Osteoblast (primary cell): Measurements from ENCODE around the gene SAMD8. TPM values are rescaled to one million over a fixed set of nuclear protein-coding genes. Genes with fewer than 3 reads are reported as not detected.
"Not testable (repeated sequence)": the region's sequence is repeated elsewhere in the genome, so short reads cannot be mapped to it uniquely, and the experiment has no call there.

Experiments
- DNase-seq: peaks from one replicate; pipeline ENCODE4 v3.0.0; 2011; ENCODE audit warnings: low spot score, mixed read lengths; ENCODE audit not compliant: insufficient read length; ENCODE audit errors: missing footprints
- H2AFZ ChIP-seq: 2 replicates; pipeline ENCODE4 v1.6.0; 2011; ENCODE audit warnings: mild to moderate bottlenecking, low read length
- H3K27ac ChIP-seq: 2 replicates; pipeline ENCODE4 v1.5.1; 2011; ENCODE audit warnings: mild to moderate bottlenecking, low read depth, low read length, moderate library complexity
- H3K27me3 ChIP-seq: 2 replicates; pipeline ENCODE4 v1.6.0; 2012; ENCODE audit warnings: mild to moderate bottlenecking, control low read depth, inconsistent platforms, low read length, moderate library complexity; ENCODE audit not compliant: insufficient read depth
- H3K36me3 ChIP-seq: 2 replicates; pipeline ENCODE4 v1.5.1; 2011; ENCODE audit warnings: mild to moderate bottlenecking, low read length, control low read depth, moderate library complexity; ENCODE audit not compliant: insufficient read depth
- H3K4me1 ChIP-seq: 2 replicates; pipeline ENCODE4 v1.5.1; 2011; ENCODE audit warnings: mild to moderate bottlenecking, low read length, control low read depth, moderate library complexity; ENCODE audit not compliant: insufficient read depth
- H3K4me2 ChIP-seq: 2 replicates; pipeline ENCODE4 v1.6.0; 2011; ENCODE audit warnings: mild to moderate bottlenecking, low read length; ENCODE audit not compliant: insufficient read depth
- H3K4me3 ChIP-seq: fragments of 200-600 bp; sonication (generic); 3 replicates; pipeline ENCODE4 v1.5.1; 2012; ENCODE audit warnings: mild to moderate bottlenecking, low read length, inconsistent platforms; ENCODE audit not compliant: insufficient read depth
- H3K79me2 ChIP-seq: 2 replicates; pipeline ENCODE4 v1.6.0; 2012; ENCODE audit warnings: mild to moderate bottlenecking, low read length, control low read depth, inconsistent platforms; ENCODE audit not compliant: insufficient read depth
- H3K9me3 ChIP-seq: 2 replicates; pipeline ENCODE4 v1.5.1; 2011; ENCODE audit warnings: low read depth, low read length, control low read depth
- H4K20me1 ChIP-seq: 2 replicates; pipeline ENCODE4 v1.6.0; 2012; ENCODE audit warnings: mild to moderate bottlenecking, low read length, control low read depth; ENCODE audit not compliant: insufficient read depth
- total RNA-seq: library from RNA; depleted of rRNA; stranded (reverse); fragments of >200 nt; gene quantifications from 2 replicates; pipeline ENCODE4 v1.2.3, GENCODE V29; 2012
- TF ChIP-seq, protein P1 (sequence below): IDR thresholded peaks from 2 replicates; pipeline ENCODE4 v1.5.1; 2011; ENCODE audit warnings: mild to moderate bottlenecking, low read depth, low read length, moderate library complexity; ENCODE audit errors: extremely low read depth

SAMD8 gene
- total RNA-seq, 1 donor = 31.5 TPM

GRCh38 chr10:75210282-75211006, 99.0 kb downstream of the SAMD8 start, which contains the start of gene VDAC2:
Gene VDAC2, plus strand, starts transcription at chr10:75210796. Its CDS starts 363 bp downstream, at chr10:75211159.
- peak; percentile 98 for DNase-seq

GRCh38 chr10:75211007-75211691, 99.7 kb downstream of the SAMD8 start:
- no peaks in the 10 kb centered on the region for H3K27me3 ChIP-seq
- peak overlapping the region; percentile 99 for H3K4me3 ChIP-seq
- TF ChIP-seq, protein P1, sequence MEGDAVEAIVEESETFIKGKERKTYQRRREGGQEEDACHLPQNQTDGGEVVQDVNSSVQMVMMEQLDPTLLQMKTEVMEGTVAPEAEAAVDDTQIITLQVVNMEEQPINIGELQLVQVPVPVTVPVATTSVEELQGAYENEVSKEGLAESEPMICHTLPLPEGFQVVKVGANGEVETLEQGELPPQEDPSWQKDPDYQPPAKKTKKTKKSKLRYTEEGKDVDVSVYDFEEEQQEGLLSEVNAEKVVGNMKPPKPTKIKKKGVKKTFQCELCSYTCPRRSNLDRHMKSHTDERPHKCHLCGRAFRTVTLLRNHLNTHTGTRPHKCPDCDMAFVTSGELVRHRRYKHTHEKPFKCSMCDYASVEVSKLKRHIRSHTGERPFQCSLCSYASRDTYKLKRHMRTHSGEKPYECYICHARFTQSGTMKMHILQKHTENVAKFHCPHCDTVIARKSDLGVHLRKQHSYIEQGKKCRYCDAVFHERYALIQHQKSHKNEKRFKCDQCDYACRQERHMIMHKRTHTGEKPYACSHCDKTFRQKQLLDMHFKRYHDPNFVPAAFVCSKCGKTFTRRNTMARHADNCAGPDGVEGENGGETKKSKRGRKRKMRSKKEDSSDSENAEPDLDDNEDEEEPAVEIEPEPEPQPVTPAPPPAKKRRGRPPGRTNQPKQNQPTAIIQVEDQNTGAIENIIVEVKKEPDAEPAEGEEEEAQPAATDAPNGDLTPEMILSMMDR = no peak
- H3K4me2 ChIP-seq = peak overlapping the region; percentile 100
- H2AFZ ChIP-seq = peak overlapping the region; percentile 84
- peaks cover 13% of the 10 kb centered on the region for H4K20me1 ChIP-seq
- H3K9me3 ChIP-seq = no peaks in the 10 kb centered on the region
- DNase-seq = peak; percentile 86
- H3K36me3 ChIP-seq = peaks cover 35% of the 10 kb centered on the region
- H3K79me2 ChIP-seq = peaks cover 51% of the 10 kb centered on the region
- H3K27ac ChIP-seq = peak overlapping the region; percentile 100
- H3K4me1 ChIP-seq = peaks cover 31% of the 10 kb centered on the region

More at GRCh38 chr10:75210282-75211006, 99.0 kb downstream of the SAMD8 start, which contains the start of gene VDAC2:
- peak within 1 kb of the TSS; percentile 100 for H3K27ac ChIP-seq
- H3K4me2 ChIP-seq = peak within 1 kb of the TSS; percentile 100
- peaks cover 44% of the 10 kb centered on the region for H3K79me2 ChIP-seq
- H2AFZ ChIP-seq = peak within 1 kb of the TSS; percentile 99
- H3K4me3 ChIP-seq = peak within 1 kb of the TSS; percentile 99
- H3K4me1 ChIP-seq = peaks cover 27% of the 10 kb centered on the region
- H3K27me3 ChIP-seq = no peaks in the 10 kb centered on the region
- peaks cover 11% of the 10 kb centered on the region for H4K20me1 ChIP-seq
- H3K36me3 ChIP-seq = peaks cover 30% of the 10 kb centered on the region
- TF ChIP-seq, protein P1 = no peak
- H3K9me3 ChIP-seq = no peaks in the 10 kb centered on the region

DNA sequence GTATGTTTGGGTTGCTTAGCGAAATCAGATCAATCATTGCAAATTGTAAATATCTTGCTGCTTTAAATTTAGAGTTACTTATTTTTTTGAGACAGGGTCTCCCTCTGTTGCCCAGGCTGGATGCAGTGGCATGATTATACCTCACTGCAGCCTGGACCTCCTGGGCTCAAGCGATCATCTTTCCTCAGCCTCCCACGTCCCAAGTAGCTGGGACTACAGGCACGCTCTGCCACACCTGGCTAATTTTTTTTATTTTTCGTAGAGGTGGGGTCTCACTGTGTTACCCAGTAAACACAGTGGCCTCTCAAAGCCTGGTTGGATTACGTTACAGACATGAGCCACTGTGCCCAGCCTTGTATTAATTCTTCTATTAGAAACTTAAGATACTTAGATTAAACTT, 100.9 kb downstream of the SAMD8 start:
- H3K79me2 ChIP-seq = peaks cover 63% of the 10 kb centered on the region
- peak overlapping the region; percentile 100 for H3K4me2 ChIP-seq
- peaks cover 35% of the 10 kb centered on the region for H3K4me1 ChIP-seq
- H3K27me3 ChIP-seq = no peaks in the 10 kb centered on the region
- H2AFZ ChIP-seq = no peak overlapping the region
- peaks cover 47% of the 10 kb centered on the region for H3K36me3 ChIP-seq
- no peak for DNase-seq
- no peaks in the 10 kb centered on the region for H3K9me3 ChIP-seq
- H3K27ac ChIP-seq = peak overlapping the region; percentile 100
- H4K20me1 ChIP-seq = peaks cover 18% of the 10 kb centered on the region
- peak overlapping the region; percentile 99 for H3K4me3 ChIP-seq
- TF ChIP-seq, protein P1 = no peak

- Histone ChIP-seq H4K20me1 (peaks cover 26% of the 10 kb centered on the region), H3K4me2 (no peak overlapping the region), H3K4me3 (no peak overlapping the region), H3K79me2 (peaks cover 84% of the 10 kb centered on the region), H3K27ac (no peak overlapping the region), H3K4me1 (peaks cover 29% of the 10 kb centered on the region), H3K27me3 (no peaks in the 10 kb centered on the region), H3K36me3 (peaks cover 82% of the 10 kb centered on the region), H3K9me3 (no peaks in the 10 kb centered on the region), H2AFZ (no peak overlapping the region)
- DNase-seq = no peak
- TF ChIP-seq, protein P1 = no peak
These were observed 108.8 kb downstream of the SAMD8 start for GRCh38 chr10:75220274-75220673.

GRCh38 chr10:75221492-75221891, 110.0 kb downstream of the SAMD8 start:
- H3K4me1 ChIP-seq = peaks cover 34% of the 10 kb centered on the region
- H3K36me3 ChIP-seq = peaks cover 78% of the 10 kb centered on the region
- DNase-seq, H3K9me3 ChIP-seq, H3K4me3 ChIP-seq, H3K4me2 ChIP-seq, H3K27ac ChIP-seq, H3K27me3 ChIP-seq, H2AFZ ChIP-seq: not testable (repeated sequence)
- H3K79me2 ChIP-seq = peaks cover 80% of the 10 kb centered on the region
- H4K20me1 ChIP-seq = peaks cover 23% of the 10 kb centered on the region
